Measurements from ENCODE around the gene HIPK4.

The HIPK4 gene

GRCh38 chr19:40367577-40368434, 22.2 kb downstream of the HIPK4 start:
- no peak for DNase-seq (ENCODE audit: low read depth)

DNA sequence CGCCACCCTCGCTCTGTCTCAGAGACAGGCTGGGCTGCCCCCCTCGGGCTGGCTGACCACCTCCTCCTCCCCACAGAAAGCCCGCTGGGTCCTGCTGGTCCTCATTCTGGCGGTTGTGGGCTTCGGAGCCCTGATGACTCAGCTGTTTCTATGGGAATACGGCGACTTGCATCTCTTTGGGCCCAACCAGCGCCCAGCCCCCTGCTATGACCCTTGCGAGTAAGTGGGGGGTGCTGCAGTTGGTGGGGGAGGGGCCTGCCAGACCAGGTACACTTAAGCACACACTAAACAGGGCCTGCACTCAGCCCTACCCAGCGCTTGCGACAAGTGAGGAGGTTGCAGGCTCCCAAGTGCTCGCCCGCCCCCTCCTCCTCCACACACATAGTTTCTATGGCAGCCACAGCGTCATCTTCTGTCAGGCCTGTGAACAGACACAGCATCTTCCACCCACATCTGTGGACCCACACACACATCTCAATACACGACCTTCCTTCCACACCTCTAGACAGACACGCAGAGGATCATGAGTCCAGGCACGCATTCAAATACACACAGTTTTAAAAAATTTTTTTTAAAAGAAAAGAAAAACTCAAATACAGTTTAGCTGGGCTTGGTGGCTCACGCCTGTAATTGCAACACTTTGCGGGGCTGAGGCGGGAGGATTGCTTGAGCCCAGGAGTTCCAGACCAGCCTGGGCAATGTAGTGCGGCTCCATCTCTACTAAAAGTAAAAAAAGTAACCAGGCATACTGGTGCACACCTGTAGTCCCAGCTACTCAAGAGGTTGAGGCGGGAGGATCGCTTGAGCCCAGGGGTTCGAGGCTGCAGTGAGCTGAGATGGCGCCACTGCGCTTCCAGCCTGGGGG, 23.1 kb downstream of the HIPK4 start:
- no peak for DNase-seq (ENCODE audit: low read depth)

DNA sequence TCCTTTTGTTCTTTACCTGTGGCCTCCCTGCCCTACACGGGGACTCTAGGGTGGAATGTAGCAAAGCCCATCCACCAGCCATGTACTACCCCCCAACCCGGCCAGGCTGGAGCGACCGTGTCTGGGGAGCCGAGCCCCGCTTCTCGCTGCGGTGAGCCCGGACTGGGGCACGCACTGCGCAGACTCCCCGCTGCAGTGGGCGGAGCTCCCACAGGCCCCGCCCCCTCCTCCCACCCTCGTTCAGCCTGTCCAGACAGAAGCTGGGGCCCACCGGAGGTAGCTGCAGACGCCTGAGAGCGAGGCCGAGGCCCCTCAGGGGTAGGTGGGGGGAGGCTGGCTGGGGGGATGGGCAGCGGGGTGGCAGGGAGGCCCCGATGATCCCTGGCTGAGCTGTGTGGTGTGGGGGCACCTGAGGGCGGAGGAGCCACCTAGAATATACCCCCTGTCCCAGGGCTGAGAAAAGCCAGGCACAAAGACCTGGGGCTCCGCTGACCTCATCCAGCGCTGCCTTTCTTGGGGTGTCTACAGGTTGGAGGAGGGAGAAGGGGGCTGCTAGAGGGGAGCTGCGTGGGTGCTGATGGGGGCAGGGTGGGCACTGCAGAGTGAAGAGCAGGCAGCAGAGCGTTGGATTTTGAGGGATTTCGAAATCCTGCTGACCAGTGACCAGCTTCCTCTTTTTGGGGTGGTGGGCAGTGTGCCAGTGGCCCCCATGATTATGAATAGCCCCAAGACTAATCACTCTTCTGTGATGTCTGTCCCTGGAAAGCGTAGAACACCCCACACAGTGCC, 24.2 kb downstream of the HIPK4 start:
- no peak for DNase-seq (ENCODE audit: low read depth)

DNA sequence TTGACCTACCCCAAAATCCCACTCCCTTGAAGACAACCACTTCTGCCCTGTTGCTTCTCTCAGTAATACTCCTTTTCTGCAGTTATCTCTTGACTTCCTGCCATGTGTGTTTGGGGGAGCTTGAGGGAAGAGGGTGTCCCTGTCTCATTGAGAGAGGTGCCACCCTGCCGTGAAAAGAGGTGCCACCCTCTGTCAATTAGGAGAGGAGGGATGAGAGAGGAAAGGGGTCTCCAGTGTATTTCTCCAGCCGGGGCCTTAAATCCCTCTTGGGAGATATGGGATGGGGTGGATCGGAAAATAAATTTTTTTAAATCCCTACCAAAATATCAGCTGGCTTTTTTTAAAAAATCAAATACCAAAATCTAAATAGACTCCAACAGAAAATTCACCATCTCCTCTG, 25.0 kb downstream of the HIPK4 start:
- no peak for DNase-seq (ENCODE audit: low read depth)

DNA sequence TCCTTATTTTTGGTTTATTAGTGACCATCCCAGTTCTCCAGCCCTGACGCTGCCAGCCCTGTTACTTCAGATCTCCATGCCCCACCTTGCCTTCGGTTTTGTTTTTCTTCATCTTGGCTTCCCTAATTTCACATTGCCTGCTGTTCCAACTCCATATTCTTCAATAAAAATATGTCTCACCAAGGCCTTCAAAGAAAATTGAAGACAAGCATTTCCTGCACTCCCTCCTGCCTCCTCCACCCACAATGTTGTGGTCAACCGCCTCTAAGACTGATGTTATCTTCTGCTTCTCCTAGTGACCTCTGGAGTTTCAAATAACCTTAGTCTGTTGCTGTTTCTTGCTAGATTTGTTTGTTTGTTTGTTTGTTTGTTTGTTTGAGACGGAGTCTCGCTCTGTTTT, 26.9 kb downstream of the HIPK4 start:
- no peak for DNase-seq (ENCODE audit: low read depth)

DNA sequence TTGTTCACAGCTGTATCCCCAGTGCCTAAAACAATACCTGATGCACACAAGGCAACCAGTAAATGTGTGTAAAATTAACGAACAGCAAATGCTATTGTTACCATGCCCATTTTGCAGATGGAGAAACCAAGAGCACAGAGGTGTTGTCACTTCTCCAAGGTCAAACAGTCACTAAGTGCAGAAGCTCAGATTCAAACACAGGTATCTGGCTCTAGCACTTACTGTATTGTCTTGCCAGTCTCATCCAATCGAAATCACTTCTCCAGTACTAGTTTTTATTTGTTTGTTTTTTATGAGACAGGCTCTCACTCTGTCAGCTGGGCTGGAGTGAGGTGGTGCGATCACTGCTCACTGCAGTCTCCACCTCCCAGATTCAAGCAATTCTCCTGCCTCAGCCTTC, 27.8 kb downstream of the HIPK4 start:
- DNase-seq (ENCODE audit: low read depth), result no peak

DNA sequence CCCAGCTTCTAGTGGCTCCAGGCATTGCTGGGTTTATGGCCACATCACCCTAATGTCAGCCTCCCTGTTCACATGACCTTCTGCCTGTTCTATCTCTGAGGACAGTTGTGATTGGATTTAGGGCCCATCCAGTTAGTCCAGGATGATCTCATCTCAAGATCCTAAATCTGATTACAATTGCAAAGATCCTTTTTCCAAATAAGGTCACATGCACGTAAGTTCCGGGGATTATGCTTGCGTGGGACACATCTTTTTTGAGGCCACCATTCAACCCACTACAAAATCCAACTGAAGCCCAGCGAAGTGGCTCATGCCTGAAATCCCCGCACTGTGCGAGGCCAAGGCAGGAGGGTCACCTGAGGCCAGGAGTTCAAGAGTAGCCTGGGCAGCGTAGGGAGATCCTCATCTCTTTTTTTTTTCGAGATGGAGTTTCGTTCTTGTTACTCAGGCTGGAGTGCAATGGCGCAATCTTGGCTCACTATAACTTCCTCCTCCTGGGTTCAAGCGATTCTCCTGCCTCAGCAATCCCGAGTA, 29.2 kb downstream of the HIPK4 start:
- no peak for DNase-seq (ENCODE audit: low read depth)

DNA sequence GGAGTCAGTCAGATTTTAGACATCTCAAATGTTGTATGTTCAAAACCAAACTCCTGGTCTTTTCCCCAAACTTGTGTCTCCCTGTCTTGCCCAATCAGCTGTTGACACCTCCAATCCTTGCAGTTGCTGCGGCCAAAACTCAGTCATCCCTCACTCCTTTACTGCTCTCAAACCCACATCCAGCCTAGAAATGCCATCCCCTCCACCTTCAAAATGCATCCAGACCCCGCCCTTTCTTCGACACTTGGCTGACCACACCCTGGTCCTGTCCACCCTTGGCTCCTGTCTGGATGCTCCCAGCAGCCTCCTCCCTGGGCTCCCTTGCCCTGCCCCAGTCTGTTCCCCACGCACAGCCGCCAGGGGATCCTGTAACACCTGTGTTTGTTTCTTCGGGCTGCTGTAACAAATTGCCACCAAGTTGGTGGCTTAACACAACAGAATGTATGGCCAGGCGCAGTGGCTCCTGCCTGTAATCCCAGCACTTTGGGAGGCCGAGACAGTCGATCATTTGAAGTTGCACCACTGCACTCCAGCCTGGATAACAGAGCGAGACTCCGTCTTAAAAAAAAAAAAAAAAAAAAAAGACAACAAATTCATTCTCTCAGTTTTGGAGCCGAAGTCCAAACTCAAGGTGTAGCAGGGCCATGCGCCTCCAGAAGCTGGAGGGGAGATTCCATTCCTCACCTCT, 29.8 kb downstream of the HIPK4 start:
- no peak for DNase-seq (ENCODE audit: low read depth)

DNA sequence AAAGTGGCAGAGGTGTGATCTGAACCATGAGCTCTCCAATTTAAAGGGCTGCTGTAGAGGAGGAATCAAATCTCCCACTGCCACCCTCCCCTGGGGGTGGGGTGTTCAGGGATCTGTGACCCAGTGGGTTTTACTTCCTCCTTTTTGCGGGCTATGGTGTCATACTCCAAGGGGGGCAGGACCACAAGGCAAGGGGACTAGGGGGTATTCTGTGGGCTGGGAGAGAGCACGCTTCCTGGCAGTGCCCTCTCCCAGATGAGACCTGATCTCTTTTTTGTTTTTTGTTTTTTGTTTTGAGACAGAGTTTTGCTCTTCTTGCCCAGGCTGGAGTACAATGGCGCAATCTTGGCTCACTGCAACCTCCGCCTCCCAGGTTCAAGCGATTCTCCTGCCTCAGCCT, 31.2 kb downstream of the HIPK4 start:
- DNase-seq (ENCODE audit: low read depth), result no peak

- no peak for DNase-seq (ENCODE audit: low read depth)
Observed at GRCh38 chr19:40357640-40358039, 32.3 kb downstream of the HIPK4 start.

GRCh38 chr19:40356681-40357595, 33.0 kb downstream of the HIPK4 start:
- DNase-seq (ENCODE audit: low read depth), result no peak

DNA sequence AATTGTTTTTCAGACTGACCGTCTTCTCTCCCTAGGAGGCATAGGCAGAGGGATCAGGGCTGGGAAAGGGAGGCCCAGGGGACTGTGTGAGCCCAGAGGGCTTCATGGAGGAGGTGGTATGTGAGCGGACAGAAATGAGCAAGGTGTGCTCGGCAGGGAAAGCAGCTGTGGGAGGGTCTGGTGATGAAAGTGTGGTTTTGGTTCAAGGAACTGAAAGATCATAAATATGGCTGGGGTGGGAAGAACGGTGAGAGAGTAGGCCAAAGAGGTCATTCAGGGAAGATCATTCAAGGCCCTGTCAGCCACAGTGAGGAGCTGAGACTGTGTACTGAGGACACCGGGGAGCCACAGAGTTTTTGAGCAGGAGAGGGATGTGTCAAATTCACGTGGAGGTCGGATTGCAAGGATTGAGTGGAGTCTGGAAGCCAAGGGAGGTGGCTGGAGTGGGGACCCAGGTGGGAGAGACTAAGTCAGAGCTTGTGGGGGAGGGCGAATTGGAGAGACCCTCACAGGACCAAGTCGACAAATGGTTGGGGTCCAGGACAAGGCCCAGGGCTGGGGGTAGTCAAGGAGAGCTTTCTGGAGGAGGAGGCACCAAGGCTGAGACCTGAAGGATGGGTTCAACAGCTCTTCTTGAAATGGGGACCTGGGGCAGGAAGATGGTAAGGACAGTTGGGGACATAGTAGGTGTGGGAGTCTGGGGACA, 33.9 kb downstream of the HIPK4 start:
- DNase-seq (ENCODE audit: low read depth), result no peak

GRCh38 chr19:40348961-40349507, 40.9 kb downstream of the HIPK4 start:
- no peak for DNase-seq (ENCODE audit: low read depth)

- DNase-seq (ENCODE audit: low read depth), result peak; percentile 97
Observed at GRCh38 chr19:40348125-40348913, 41.7 kb downstream of the HIPK4 start, which contains the start of the genes C19orf47 and PLD3. C19orf47 (minus strand) TSS chr19:40348397; CDS start chr19:40341857, 6,540 bp downstream. PLD3 (plus strand) TSS chr19:40348695; CDS start chr19:40366484, 17,789 bp downstream.

GRCh38 chr19:40344422-40344821, 45.6 kb downstream of the HIPK4 start:
- no peak for DNase-seq (ENCODE audit: low read depth)

DNA sequence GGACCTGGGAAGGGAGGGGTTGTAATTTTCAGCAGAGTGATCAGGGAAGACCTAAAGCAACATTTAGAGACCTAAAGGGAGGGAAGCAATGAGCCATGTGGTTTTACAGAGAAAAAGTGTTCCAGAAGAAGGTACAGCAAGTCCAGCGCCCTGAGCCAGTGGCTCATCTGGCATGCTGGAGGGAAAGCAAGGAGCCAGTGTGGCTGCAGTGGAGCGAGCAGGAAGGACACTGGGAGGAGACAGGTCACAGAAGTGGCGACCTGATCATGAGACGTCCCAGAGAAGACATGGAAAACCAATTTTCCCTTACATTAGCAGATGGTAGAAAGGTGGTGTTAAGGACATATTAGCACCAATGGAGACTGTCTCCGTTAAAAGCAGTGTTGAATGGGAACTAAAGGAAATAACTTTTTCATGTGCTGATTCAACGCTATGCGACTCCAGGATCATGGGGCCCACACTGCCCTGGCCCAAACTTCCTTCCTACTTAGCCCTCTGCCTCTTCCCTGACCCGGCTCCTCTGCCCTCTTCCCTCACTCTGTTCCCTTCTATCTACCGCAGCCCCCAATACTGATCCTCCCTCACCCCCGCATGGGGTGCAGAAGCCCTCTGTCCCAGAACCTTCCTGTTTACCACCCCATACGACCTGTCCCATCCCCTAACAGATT, 47.2 kb downstream of the HIPK4 start:
- DNase-seq (ENCODE audit: low read depth), result no peak

GRCh38 chr19:40341601-40342482, 48.1 kb downstream of the HIPK4 start:
- no peak for DNase-seq (ENCODE audit: low read depth)
